ENCODE data around the gene TEAD1. TPM values are rescaled to one million over a fixed set of nuclear protein-coding genes. Genes with fewer than 3 reads are reported as not detected.

Gene TEAD1
- total RNA-seq, 4 donors from 2014 or later: 45.7 to 88.7 (median 71.4) TPM

DNA sequence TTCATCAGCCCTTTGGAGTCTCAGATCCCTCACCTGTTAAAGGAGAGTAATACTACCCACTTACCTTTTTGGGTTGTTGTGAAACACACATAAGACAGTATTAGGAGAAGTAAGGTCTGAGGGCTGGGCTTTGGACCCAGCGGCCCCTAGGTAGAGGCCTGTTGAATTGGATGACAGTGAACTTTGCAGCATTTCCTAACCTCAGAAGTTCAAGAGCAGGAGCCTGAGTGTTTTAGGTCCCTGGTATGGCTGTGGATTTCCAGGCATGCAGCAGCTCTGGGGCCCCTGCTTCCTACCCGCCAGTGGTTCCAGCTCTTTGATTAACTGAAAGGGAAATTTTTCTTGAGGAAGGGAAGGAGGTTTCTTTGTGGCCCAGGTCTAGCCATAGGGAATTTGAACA, 58.9 kb downstream of the TEAD1 start:
- no peak for DNase-seq (ENCODE audit: low spot score in 2 of 2)
- intact Hi-C loops (cut with DNase I; ENCODE audit: low total_unique reads): no loop called here
- H3K4me3 ChIP-seq (ENCODE audit: low read depth, poor library complexity, severe bottlenecking): no peak overlapping the region
- WGBS, 2 donors: 93 to 100% methylated on average over 2 of the region's 2 CpGs
- TF ChIP-seq, protein P1, sequence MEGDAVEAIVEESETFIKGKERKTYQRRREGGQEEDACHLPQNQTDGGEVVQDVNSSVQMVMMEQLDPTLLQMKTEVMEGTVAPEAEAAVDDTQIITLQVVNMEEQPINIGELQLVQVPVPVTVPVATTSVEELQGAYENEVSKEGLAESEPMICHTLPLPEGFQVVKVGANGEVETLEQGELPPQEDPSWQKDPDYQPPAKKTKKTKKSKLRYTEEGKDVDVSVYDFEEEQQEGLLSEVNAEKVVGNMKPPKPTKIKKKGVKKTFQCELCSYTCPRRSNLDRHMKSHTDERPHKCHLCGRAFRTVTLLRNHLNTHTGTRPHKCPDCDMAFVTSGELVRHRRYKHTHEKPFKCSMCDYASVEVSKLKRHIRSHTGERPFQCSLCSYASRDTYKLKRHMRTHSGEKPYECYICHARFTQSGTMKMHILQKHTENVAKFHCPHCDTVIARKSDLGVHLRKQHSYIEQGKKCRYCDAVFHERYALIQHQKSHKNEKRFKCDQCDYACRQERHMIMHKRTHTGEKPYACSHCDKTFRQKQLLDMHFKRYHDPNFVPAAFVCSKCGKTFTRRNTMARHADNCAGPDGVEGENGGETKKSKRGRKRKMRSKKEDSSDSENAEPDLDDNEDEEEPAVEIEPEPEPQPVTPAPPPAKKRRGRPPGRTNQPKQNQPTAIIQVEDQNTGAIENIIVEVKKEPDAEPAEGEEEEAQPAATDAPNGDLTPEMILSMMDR (IDR thresholded peaks at IDR 0.05): no peak
- no peak for TF ChIP-seq POLR2A (IDR thresholded peaks at IDR 0.05)

DNA sequence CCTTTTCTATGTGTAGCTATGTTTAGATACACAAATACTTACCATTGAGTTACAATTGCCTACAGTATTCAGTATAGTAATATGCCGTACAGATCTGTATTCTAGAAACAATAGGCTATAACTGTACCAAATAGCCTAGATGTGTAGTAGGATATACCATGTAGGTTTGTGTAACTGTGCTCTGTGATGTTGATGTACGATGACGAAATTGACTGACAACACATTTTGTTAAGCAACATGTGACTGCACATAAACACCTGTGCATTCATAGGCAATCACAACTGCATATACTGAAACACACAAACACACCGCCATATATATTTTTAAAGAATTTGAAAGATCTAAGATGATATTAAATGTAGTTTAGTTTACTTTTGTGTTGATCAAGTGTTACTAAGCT, 60.4 kb downstream of the TEAD1 start:
- no peak for DNase-seq (ENCODE audit: low spot score in 2 of 2)
- no peak overlapping the region for H3K4me3 ChIP-seq (ENCODE audit: low read depth, poor library complexity, severe bottlenecking)
- intact Hi-C loops (cut with DNase I; ENCODE audit: low total_unique reads): no loop called here
- 90 to 94% methylated on average over 4 of the region's 4 CpGs for WGBS, 2 donors
- TF ChIP-seq POLR2A (IDR thresholded peaks at IDR 0.05): no peak
- TF ChIP-seq, protein P1 (IDR thresholded peaks at IDR 0.05): no peak

DNA sequence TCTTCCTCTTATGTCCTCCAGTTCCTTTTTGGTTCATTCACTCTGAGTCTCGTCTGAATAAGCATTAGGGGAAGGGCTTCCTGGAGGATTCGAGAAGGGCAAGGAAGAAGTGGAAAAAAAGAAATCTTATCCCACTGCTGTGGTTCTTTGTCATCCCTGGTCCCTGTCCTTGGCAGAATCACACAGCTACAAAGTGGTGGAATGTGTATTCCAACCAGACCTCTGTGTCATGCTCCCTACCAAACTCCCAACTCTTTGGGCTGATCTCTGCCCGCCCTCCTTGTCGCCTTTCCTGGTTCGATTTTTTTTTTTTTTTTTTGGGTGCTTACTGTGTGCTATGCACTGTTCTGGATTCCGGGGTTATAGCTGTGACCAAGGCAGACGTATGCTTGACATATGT, 61.0 kb downstream of the TEAD1 start:
- 77 to 80% methylated on average over 7 of the region's 7 CpGs for WGBS, 2 donors
- DNase-seq (ENCODE audit: low spot score in 2 of 2): no peak
- no peak overlapping the region for H3K4me3 ChIP-seq (ENCODE audit: low read depth, poor library complexity, severe bottlenecking)
- no peak for TF ChIP-seq POLR2A (IDR thresholded peaks at IDR 0.05)
- TF ChIP-seq, protein P1 (IDR thresholded peaks at IDR 0.05): no peak
- intact Hi-C loops (cut with DNase I; ENCODE audit: low total_unique reads): no loop called here

DNA sequence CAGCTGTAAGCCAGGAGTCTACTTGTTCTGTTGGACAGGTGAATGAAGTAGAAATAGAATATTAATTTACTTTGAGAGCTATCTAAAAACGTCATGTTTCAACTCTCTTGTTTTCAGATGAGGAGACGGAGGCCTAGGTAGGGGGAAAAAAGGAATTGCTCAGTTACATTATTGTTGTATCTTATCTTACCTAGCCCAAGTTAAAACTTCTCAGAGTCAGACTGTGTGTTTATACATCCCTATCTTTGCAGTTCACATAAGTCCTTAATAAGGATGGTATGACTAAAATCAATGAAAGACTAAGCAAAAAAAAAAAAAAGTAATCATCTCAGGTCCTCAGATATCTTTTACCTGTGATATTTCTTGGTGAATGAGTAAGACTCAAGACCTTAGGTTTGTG, 62.8 kb downstream of the TEAD1 start:
- intact Hi-C loops (cut with DNase I; ENCODE audit: low total_unique reads): no loop called here
- 61 to 77% methylated on average over 2 of the region's 2 CpGs for WGBS, 2 donors
- TF ChIP-seq, protein P1 (IDR thresholded peaks at IDR 0.05): no peak
- no peak for DNase-seq (ENCODE audit: low spot score in 2 of 2)
- no peak overlapping the region for H3K4me3 ChIP-seq (ENCODE audit: low read depth, poor library complexity, severe bottlenecking)

DNA sequence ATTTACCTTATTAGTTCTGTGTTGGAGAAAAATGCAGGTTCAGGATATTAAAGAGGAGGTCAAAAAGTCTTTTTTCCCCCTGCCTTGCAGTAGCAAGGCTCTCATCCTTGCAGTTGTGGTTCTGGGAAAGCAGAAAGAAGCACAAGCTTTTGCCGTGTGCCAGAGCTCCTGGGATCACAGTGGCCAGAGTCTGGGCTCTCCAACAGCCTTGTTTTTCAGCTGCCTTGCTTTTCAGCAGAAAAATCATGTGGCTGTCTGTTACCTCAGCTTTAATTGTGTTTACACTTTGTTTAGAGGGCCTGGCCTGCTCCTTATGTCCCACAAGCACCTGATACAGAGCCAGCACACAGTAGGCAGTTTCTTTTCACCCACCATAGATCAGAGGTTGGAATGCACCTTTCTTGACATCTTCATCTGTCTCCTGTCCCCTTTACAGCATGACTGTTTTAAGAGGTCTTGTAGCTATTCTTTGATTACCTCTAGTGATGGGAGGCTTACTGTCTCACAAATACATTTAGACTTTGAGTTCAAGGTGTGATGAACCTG, 67.5 kb downstream of the TEAD1 start:
- intact Hi-C loops (cut with DNase I; ENCODE audit: low total_unique reads): no loop called here
- DNase-seq (ENCODE audit: low spot score in 2 of 2): no peak
- WGBS, 2 donors: 76 to 78% methylated on average over 1 of the region's 1 CpG
- TF ChIP-seq, protein P1 (IDR thresholded peaks at IDR 0.05): no peak
- no peak for TF ChIP-seq POLR2A (IDR thresholded peaks at IDR 0.05)
- H3K4me3 ChIP-seq (ENCODE audit: low read depth, poor library complexity, severe bottlenecking): no peak overlapping the region

DNA sequence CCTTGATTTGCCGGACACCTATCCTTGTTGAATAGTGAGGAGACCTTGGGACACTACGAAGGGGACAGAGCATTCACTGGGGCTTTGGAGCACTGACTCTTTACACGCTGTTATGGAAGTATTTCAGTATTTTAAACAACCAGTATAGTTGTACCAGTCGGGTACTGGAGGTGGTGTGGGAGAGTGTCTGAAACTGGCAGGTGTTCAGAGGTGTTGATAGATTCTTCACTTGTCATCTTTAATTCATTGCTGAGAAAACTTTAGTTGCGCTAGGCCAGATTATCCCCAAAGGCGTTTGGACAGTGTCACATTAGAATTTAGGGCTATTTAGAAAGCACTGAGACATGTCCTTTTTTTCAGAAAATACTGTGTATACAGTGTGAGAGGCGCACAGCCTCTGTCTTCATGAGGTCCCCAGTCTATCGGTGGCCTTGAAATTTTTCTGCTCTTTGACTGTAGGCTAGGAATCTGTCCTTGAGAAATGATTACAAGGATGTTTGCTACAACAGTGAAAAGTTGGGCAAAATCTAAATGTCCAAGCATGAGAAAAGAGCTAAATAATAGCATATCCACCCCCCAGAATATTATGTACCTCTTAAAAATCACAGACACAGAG, 69.7 kb downstream of the TEAD1 start:
- TF ChIP-seq, protein P1 (IDR thresholded peaks at IDR 0.05): no peak
- TF ChIP-seq POLR2A (IDR thresholded peaks at IDR 0.05): no peak
- 92% methylated on average over 8 of the region's 8 CpGs for WGBS, 2 donors
- DNase-seq (ENCODE audit: low spot score in 2 of 2): no peak
- intact Hi-C loops (cut with DNase I; ENCODE audit: low total_unique reads): no loop called here
- no peak overlapping the region for H3K4me3 ChIP-seq (ENCODE audit: low read depth, poor library complexity, severe bottlenecking)
